Heart right ventricle (tissue), 16 donors: ENCODE results near the gene PLA2G4E. TPM values are rescaled to one million over a fixed set of nuclear protein-coding genes. Genes with fewer than 3 reads are reported as not detected.

Experiments
- ATAC-seq, 8 donors: fragments of 200-7000 bp; cut with Tn5 transposase; one replicate each; pipeline ENCODE4 v1.9.1; 2020; ENCODE audit warnings: mild to moderate bottlenecking in 8 of 8, moderate library complexity in 8 of 8, moderate number of reproducible peaks in 1 of 8
- DNase-seq, 2 donors: peaks; one replicate each; pipeline ENCODE4 v3.0.0-alpha.2; 2020
- H3K27ac ChIP-seq, 10 donors: fragments of 200-600 bp; sonication (generic) in 2 of 10; one replicate each; pipeline versions ENCODE4 v1.5.0 to v1.8.0; 2020 to 2022; ENCODE audit warnings: mild to moderate bottlenecking in 3 of 10
- H3K27me3 ChIP-seq, 7 donors: fragments of 200-600 bp; one replicate each; pipeline ENCODE4 v1.8.0; 2021 to 2022; ENCODE audit warnings: mild to moderate bottlenecking in 2 of 7
- H3K36me3 ChIP-seq, 9 donors: fragments of 200-600 bp; sonication (generic) in 1 of 9; one replicate each; pipeline versions ENCODE4 v1.5.0 to v1.8.0; 2020 to 2022; ENCODE audit warnings: mild to moderate bottlenecking in 2 of 9
- H3K4me1 ChIP-seq, 9 donors: fragments of 200-600 bp; sonication (generic) in 1 of 9; one replicate each; pipeline versions ENCODE4 v1.5.0 to v1.8.0; 2020 to 2022; ENCODE audit warnings: mild to moderate bottlenecking in 4 of 9
- H3K4me3 ChIP-seq, 10 donors: fragments of 200-600 bp; sonication (generic) in 2 of 10; one replicate each; pipeline versions ENCODE4 v1.5.0 to v1.8.0; 2020 to 2022; ENCODE audit warnings: mild to moderate bottlenecking in 7 of 10, moderate library complexity in 2 of 10
- H3K9me3 ChIP-seq, 11 donors: fragments of 200-600 bp in 10 of 11; sonication (generic) in 2 of 11; one replicate each; pipeline versions ENCODE4 v1.5.0 to v1.8.0; 2013 to 2022; ENCODE audit warnings: mild to moderate bottlenecking in 2 of 11, control low read depth in 1 of 11, moderate library complexity in 1 of 11
- WGBS, 2 donors: extraction: QIAGEN DNeasy Blood & Tissue Kit; methylation state at CpG; one replicate each; pipeline ENCODE4 v1.1.7; 2013; ENCODE audit warnings: inconsistent platforms in 1 of 2; 5-methylcytosine and 5-hydroxymethylcytosine counted together
- intact Hi-C, 10 donors: fragments of 100-400 bp; cut with DNase I; formaldehyde crosslinking; loops; one replicate each; pipeline versions ENCODE4 v1.11.1 to v1.14.2; 2022
- polyA plus RNA-seq, 2 donors: library from polyadenylated mRNA; stranded (reverse); fragments of 200-250 nt; gene quantifications; one replicate each; pipeline ENCODE4 v1.2.3, GENCODE V29; 2013
- total RNA-seq, 10 donors: library from RNA; stranded (reverse); fragmentation: NEBNext Ultra II Directional in 3 of 10; extraction: Animal tissue kit (Norgen Biotek cat#: 25700) in 3 of 10; gene quantifications; one replicate each; pipeline versions ENCODE4 v1.2.1 to v1.2.4, GENCODE V29; 2021 to 2023
- TF ChIP-seq, protein P1 (sequence below), 9 donors: fragments of 200-600 bp; sonication (generic) in 2 of 9; IDR thresholded peaks; one replicate each; pipeline versions ENCODE4 v1.5.0 to v1.8.0; 2021 to 2022; ENCODE audit warnings: antibody characterized with exemption in 9 of 9, mild to moderate bottlenecking in 5 of 9, moderate library complexity in 1 of 9
- donor health status: Arrhythmogenic right ventricular cardiomyopathy.
- donor health status: ischemic (EF 13 %, LVEDD 7.1; RV severe dilation, severe dysfunction).
- donor health status: healthy with polysubstance abuse.
- donor health status: DM: no; HTN: yes; CAD: no.
- donor health status: DM: no; HTN: no; CAD: no.
- donor health status: ischemic (EF 25% LVEDD 6.9; RV normal size, moderate dysfunction).
- donor health status: ischemic (EF 25% LVEDD 5.7; RV mildly dilated, moderate dysfunction).
- donor health status: healthy.
- donor health status: DM: yes; HTN: yes; CAD: no.
- donor health status: Ischemic cardiomyopathy.
- donor health status: ischemic (EF 35%, LVEDD 5.7; RV mildly dilated, moderate dysfunction).
- donor health status: nonischemic (EF 11% LVEDD 7.7; RV severe dilation, severe dysfunction).
- donor health status: DM: yes; HTN: yes; CAD: no.
- donor health status: PGD.
- donor health status: ischemic (EF 29% LVEDD 5.4; RV normal size, mild dysfunction).
- donor health status: nonischemic (EF 23%, LVEDD 6.1; RV moderate dilation, normal function).

The PLA2G4E gene
- total and polyA plus RNA-seq, 12 donors: 0.05 to 0.79 (median 0.07) TPM; not detected in 7

DNA sequence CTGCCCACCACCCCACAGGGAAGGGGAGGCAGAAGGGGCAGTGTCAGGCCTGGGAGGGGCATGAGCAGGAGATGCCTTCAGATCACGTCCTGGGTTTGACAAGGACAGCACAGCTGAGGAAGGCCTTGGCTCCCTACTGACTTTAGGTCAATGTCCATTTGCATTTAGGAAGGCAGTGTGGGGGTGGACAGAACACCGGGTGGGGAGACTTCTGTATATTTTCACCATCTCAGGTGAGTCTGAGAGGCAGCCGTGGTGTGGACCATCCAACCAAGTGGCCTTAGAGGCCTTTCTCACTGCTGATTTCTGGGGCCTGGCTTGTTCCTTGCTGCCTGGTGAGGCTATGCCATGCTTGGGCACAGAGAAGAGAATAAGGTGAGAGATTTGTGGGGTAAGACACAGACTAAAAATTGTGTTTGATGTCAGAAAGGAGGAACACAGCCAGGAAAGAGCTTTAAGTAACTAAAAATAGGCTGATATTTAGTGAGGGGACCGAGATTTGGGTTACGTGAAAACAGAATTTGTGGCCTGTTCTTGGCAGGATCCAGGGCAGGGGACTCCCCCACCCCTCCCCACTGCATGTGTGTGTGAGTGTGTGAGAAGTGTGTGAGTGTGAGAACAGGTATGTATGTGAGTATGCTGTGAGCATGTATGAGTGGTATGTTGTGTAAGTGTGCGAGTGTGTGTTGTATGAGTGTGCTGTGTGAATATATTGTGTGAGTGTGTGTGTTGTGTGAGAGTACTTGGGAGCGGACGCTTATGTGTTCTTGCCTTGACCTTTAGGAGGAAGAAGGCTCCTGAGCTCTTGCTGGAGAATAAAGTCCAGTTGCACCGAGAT lies 11.8 kb upstream of the PLA2G4E start:
- H3K27me3 ChIP-seq: peaks cover 0 to under 1% (median 0%) of the 10 kb centered on the region in 7 donors
- WGBS, 2 donors: 82 to 84% methylated on average over 9 of the region's 9 CpGs
- H3K9me3 ChIP-seq: no peaks in the 10 kb centered on the region
- intact Hi-C loops: no loop called here
- TF ChIP-seq, protein P1, sequence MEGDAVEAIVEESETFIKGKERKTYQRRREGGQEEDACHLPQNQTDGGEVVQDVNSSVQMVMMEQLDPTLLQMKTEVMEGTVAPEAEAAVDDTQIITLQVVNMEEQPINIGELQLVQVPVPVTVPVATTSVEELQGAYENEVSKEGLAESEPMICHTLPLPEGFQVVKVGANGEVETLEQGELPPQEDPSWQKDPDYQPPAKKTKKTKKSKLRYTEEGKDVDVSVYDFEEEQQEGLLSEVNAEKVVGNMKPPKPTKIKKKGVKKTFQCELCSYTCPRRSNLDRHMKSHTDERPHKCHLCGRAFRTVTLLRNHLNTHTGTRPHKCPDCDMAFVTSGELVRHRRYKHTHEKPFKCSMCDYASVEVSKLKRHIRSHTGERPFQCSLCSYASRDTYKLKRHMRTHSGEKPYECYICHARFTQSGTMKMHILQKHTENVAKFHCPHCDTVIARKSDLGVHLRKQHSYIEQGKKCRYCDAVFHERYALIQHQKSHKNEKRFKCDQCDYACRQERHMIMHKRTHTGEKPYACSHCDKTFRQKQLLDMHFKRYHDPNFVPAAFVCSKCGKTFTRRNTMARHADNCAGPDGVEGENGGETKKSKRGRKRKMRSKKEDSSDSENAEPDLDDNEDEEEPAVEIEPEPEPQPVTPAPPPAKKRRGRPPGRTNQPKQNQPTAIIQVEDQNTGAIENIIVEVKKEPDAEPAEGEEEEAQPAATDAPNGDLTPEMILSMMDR (IDR thresholded peaks at IDR 0.05): no peak
- no peaks in the 10 kb centered on the region for H3K36me3 ChIP-seq
- peak in 5 of 8 donors; percentile 13 to 51 (median 32) for ATAC-seq
- DNase-seq: no peak
- no peak overlapping the region for H3K4me3 ChIP-seq
- peaks cover 0 to 13% (median under 1%) of the 10 kb centered on the region in 9 donors for H3K4me1 ChIP-seq
- H3K27ac ChIP-seq: no peak overlapping the region

DNA sequence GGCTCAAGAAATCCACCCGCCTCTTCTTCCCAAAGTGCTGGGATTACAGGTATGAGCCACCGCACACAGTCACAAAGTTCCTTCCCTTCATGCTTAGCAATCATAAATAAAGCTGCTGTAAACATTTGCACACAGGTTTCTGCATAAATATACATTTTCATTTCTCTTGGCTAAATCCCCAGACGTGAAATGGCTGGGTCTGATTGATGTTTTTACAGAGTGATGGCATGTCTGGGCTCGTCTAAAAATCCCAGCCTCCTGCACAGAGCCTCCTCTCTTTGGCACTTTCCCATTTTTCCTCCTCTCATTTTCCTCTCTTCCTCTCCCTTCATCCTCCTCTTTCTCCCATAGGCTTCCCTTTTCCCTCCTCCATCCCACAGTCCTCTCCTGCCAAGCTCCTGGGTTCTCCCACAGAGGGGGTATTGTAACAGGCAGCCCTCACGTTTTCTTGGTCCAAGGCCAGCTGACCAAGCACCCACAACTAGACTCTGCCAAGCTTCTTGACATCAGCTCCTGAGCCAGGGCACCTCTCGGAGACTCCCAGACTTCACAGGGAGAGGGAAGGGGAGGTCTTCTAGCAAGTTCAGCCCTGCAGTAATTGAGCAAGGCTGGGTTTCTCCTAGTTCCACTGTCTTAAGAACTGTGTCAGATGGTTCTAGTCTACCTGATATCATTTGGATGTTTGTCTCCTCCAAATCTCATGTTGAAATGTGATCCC lies 10.5 kb upstream of the PLA2G4E start:
- TF ChIP-seq, protein P1 (IDR thresholded peaks at IDR 0.05): no peak
- intact Hi-C loops: no loop called here
- Histone ChIP-seq H3K27me3 (peaks cover 0 to 6% (median 0%) of the 10 kb centered on the region in 7 donors), H3K9me3 (no peaks in the 10 kb centered on the region), H3K4me3 (no peak overlapping the region), H3K4me1 (peaks cover 0 to 15% (median 4%) of the 10 kb centered on the region in 9 donors), H3K27ac (no peak overlapping the region), H3K36me3 (no peaks in the 10 kb centered on the region)
- 70 to 74% methylated on average over 6 of the region's 6 CpGs for WGBS, 2 donors
- DNase-seq: no peak
- no peak for ATAC-seq

DNA sequence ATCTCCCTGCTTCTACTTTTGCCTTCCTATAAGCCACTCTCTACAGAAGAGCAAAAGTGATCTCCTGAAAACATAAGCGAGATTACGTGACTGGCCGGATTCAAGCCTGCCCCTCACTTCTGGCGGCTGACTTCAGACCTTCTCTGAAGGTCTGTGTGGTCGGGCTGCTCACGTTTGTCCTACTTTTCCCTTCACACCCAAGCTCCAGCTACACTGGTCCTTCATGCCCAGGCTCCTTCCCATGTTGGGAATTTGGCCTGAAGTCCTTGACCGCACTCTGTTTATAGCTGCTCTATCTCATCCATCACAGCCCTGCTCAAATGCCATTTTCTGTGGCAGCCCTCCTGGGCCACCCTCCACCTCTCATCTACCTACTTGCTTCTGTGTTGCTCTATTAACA lies 6.7 kb upstream of the PLA2G4E start:
- peaks cover 0 to 6% (median 0%) of the 10 kb centered on the region in 7 donors for H3K27me3 ChIP-seq
- DNase-seq (no peak), ATAC-seq (peak in 2 of 8 donors; percentile 42 to 49)
- no peaks in the 10 kb centered on the region for H3K9me3 ChIP-seq
- H3K4me1 ChIP-seq: peaks cover 0 to 10% (median 0%) of the 10 kb centered on the region in 9 donors
- H3K4me3 ChIP-seq: no peak overlapping the region
- WGBS, 2 donors: 76 to 81% methylated on average over 7 of the region's 7 CpGs
- H3K27ac ChIP-seq: no peak overlapping the region
- TF ChIP-seq, protein P1 (IDR thresholded peaks at IDR 0.05): no peak
- H3K36me3 ChIP-seq: no peaks in the 10 kb centered on the region
- intact Hi-C loops: no loop called here

GRCh38 chr15:42024303-42024702 lies 3.5 kb upstream of the PLA2G4E start:
- peaks cover 0 to 6% (median 0%) of the 10 kb centered on the region in 7 donors for H3K27me3 ChIP-seq
- TF ChIP-seq, protein P1 (IDR thresholded peaks at IDR 0.05): no peak
- DNase-seq (no peak), ATAC-seq (no peak)
- intact Hi-C loops: no loop called here
- no peaks in the 10 kb centered on the region for H3K36me3 ChIP-seq
- H3K9me3 ChIP-seq: no peaks in the 10 kb centered on the region
- no peak overlapping the region for H3K27ac ChIP-seq
- H3K4me1 ChIP-seq: peaks cover 0 to 11% (median 4%) of the 10 kb centered on the region in 9 donors
- 65 to 73% methylated on average over 4 of the region's 4 CpGs for WGBS, 2 donors
- no peak overlapping the region for H3K4me3 ChIP-seq
